GM23338 (cell line): Measurements from ENCODE around the gene SPACA5. TPM values are rescaled to one million over a fixed set of nuclear protein-coding genes. Genes with fewer than 3 reads are reported as not detected.

Experiments
- ATAC-seq: fragments of 200-7000 bp; cut with Tn5 transposase; 3 replicates; pipeline ENCODE4 v1.9.1; 2020
- DNase-seq: peaks from one replicate; pipeline ENCODE4 v3.0.0-alpha.2; 2015; ENCODE audit warnings: low spot score
- H2AFZ ChIP-seq: fragments of 200-600 bp; sonication (generic); 2 replicates; pipeline ENCODE4 v1.8.0; 2016; ENCODE audit warnings: antibody characterized with exemption, mild to moderate bottlenecking, moderate library complexity
- H3F3A ChIP-seq: fragments of 200-600 bp; sonication (generic); replicated peaks from 2 replicates; pipeline ENCODE4 v1.8.0; 2017; ENCODE audit warnings: antibody characterized with exemption, mixed run types, low read depth
- H3K27ac ChIP-seq: fragments of 200-600 bp; sonication (generic); 2 replicates; pipeline ENCODE4 v1.6.1; 2016; ENCODE audit warnings: low read depth
- H3K27me3 ChIP-seq: fragments of 200-600 bp; sonication (generic); 2 replicates; pipeline ENCODE4 v1.8.0; 2016; ENCODE audit warnings: mild to moderate bottlenecking, mixed run types, moderate library complexity; ENCODE audit not compliant: insufficient read depth
- H3K36me3 ChIP-seq: fragments of 200-600 bp; sonication (generic); 2 replicates; pipeline ENCODE4 v1.8.0; 2016; ENCODE audit warnings: mild to moderate bottlenecking; ENCODE audit not compliant: insufficient read depth
- H3K4me1 ChIP-seq: fragments of 200-600 bp; sonication (generic); 2 replicates; pipeline ENCODE4 v1.8.0; 2016; ENCODE audit warnings: mild to moderate bottlenecking, moderate library complexity; ENCODE audit not compliant: insufficient read depth
- H3K4me2 ChIP-seq: fragments of 200-600 bp; sonication (generic); 2 replicates; pipeline ENCODE4 v1.7.1; 2017; ENCODE audit warnings: mixed run types
- H3K4me3 ChIP-seq: fragments of 200-600 bp; sonication (generic); 2 replicates; pipeline ENCODE4 v1.6.1; 2016; ENCODE audit warnings: mixed run types
- H3K79me2 ChIP-seq: fragments of 200-600 bp; sonication (generic); replicated peaks from 2 replicates; pipeline ENCODE4 v1.8.0; 2017; ENCODE audit warnings: mild to moderate bottlenecking; ENCODE audit not compliant: insufficient read depth
- H3K9me2 ChIP-seq: fragments of 200-600 bp; sonication (generic); 2 replicates; pipeline ENCODE4 v1.8.0; 2017; ENCODE audit not compliant: insufficient read depth
- H4K20me1 ChIP-seq: fragments of 200-600 bp; sonication (generic); replicated peaks from 2 replicates; pipeline ENCODE4 v1.8.0; 2017; ENCODE audit warnings: mild to moderate bottlenecking; ENCODE audit not compliant: insufficient read depth
- H3K27ac Mint-ChIP-seq: 2 replicates; pipeline ENCODE4 v1.8.0; 2020; ENCODE audit warnings: inconsistent platforms, mild to moderate bottlenecking, moderate library complexity, mixed read lengths
- H3K27me3 Mint-ChIP-seq: 3 replicates; pipeline ENCODE4 v1.8.0; 2022; ENCODE audit warnings: low read depth, mild to moderate bottlenecking, moderate library complexity, mixed read lengths, inconsistent platforms; ENCODE audit not compliant: insufficient read depth, poor library complexity
- H3K36me3 Mint-ChIP-seq: 3 replicates; pipeline ENCODE4 v1.8.0; 2021; ENCODE audit warnings: low read depth, mild to moderate bottlenecking, inconsistent platforms, moderate library complexity, mixed read lengths
- H3K4me1 Mint-ChIP-seq: 3 replicates; pipeline ENCODE4 v1.8.0; 2020; ENCODE audit warnings: mild to moderate bottlenecking, inconsistent platforms, mixed read lengths
- H3K4me3 Mint-ChIP-seq: 3 replicates; pipeline ENCODE4 v1.8.0; 2021; ENCODE audit warnings: moderate library complexity, mild to moderate bottlenecking, inconsistent platforms, mixed read lengths
- H3K9me3 Mint-ChIP-seq: 3 replicates; pipeline ENCODE4 v1.8.0; 2020; ENCODE audit warnings: moderate library complexity, mild to moderate bottlenecking, inconsistent platforms, mixed read lengths
- ETS1 ChIP-seq: IDR thresholded peaks from 2 replicates; pipeline ENCODE4 v1.6.1; 2016; ENCODE audit warnings: antibody characterized with exemption
- EZH2 ChIP-seq: fragments of 200-600 bp; sonication (generic); IDR thresholded peaks from one replicate; pipeline ENCODE4 v1.8.0; 2017; ENCODE audit warnings: antibody characterized with exemption, mild to moderate bottlenecking, low read depth; ENCODE audit not compliant: unreplicated experiment
- POLR2AphosphoS5 ChIP-seq: IDR thresholded peaks from 2 replicates; pipeline ENCODE4 v1.6.1; 2016; ENCODE audit warnings: antibody characterized with exemption, low read depth
- STAT1 ChIP-seq: IDR thresholded peaks from one replicate; pipeline ENCODE4 v1.6.1; 2016; ENCODE audit warnings: antibody characterized with exemption; ENCODE audit not compliant: unreplicated experiment
- ZNF114 ChIP-seq: fragments of 250-450 bp; sonication (Bioruptor Pico); IDR thresholded peaks from 2 replicates; pipeline ENCODE4 v1.5.0; 2020; ENCODE audit warnings: mild to moderate bottlenecking, moderate library complexity
- ZNF462 ChIP-seq: fragments of 250-450 bp; sonication (Bioruptor Pico); IDR thresholded peaks from 2 replicates; pipeline ENCODE4 v1.5.0; 2020; ENCODE audit warnings: mild to moderate bottlenecking, moderate library complexity
- polyA plus RNA-seq: library from polyadenylated mRNA; unstranded; fragments of >200 nt; fragmentation: Nextera tagmentation; extraction: Ambion mirVana; gene quantifications from 2 replicates; pipeline ENCODE4 v1.2.1, GENCODE V29; 2016
- total RNA-seq: library from RNA; depleted of rRNA; stranded (reverse); fragments of >200 nt; shearing (Covaris generic); gene quantifications from 2 replicates; pipeline ENCODE4 v1.2.3, GENCODE V29; 2014

Gene SPACA5
- total and polyA plus RNA-seq, 2 experiments from 2014 or later: not detected

DNA sequence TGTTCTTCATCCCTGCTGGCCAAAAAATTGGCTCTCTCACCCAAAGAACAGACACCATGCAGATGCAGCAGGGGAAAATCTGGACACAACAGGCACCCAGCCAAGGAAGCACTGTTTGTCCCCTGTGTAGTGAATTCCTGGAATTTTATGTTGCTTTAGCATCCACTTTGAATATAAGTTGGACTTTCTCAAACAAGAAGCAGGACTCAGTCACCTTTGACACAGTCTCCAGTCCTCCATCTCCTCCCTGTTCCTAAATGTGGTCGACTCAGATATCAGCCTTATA, 14.8 kb upstream of the SPACA5 start:
- Histone ChIP-seq H2AFZ (no peak overlapping the region), H3K4me1 (no peaks in the 10 kb centered on the region), H3K79me2 (peaks cover 11% of the 10 kb centered on the region; the same call in 1 of the 2 replicates), H3K36me3 (no peaks in the 10 kb centered on the region; the same call in 1 of the 2 replicates), H3K27me3 (no peaks in the 10 kb centered on the region), H3K4me2 (no peak overlapping the region), H3K4me3 (no peak overlapping the region), H3F3A (no peaks in the 10 kb centered on the region), H4K20me1 (no peaks in the 10 kb centered on the region), H3K27ac (no peak overlapping the region), H3K9me2 (no peaks in the 10 kb centered on the region)
- Mint-ChIP-seq H3K27ac (no peak overlapping the region), H3K9me3 (peaks cover 3% of the 10 kb centered on the region; the same call in 1 of the 3 replicates), H3K4me1 (no peaks in the 10 kb centered on the region), H3K27me3 (peaks cover 1% of the 10 kb centered on the region), H3K4me3 (no peak overlapping the region), H3K36me3 (peaks cover 33% of the 10 kb centered on the region)
- no peak for ATAC-seq
- TF ChIP-seq STAT1 (no peak), ZNF114 (CRISPR knock-in tag) (no peak), ETS1 (no peak), POLR2AphosphoS5 (no peak), EZH2 (no peak), ZNF462 (CRISPR knock-in tag) (no peak)
- DNase-seq: no peak
